ENCODE data around the gene DPP7. TPM values are rescaled to one million over a fixed set of nuclear protein-coding genes. Genes with fewer than 3 reads are reported as not detected.

DPP7 gene
- total and polyA plus RNA-seq, 4 donors = 97.4 to 598 (median 126) TPM

- ATAC-seq (ENCODE audit: low FRiP score) (no peak), DNase-seq (no peak)
- Histone ChIP-seq H3K27ac (ENCODE audit: low read depth in 1 of 2, low read length in 2 of 2) (no peak overlapping the region), H3K4me1 (ENCODE audit: control insufficient read depth in 1 of 2, insufficient read depth in 2 of 2, low read length in 2 of 2) (no peaks in the 10 kb centered on the region), H3K27me3 (ENCODE audit: control insufficient read depth in 1 of 2, insufficient read depth in 2 of 2, low read length in 1 of 2) (no peaks in the 10 kb centered on the region), H3K9me3 (ENCODE audit: control insufficient read depth, low read length) (no peaks in the 10 kb centered on the region), H3K4me3 (ENCODE audit: low read length in 2 of 2) (no peak overlapping the region), H3K36me3 (ENCODE audit: control insufficient read depth in 1 of 2, insufficient read depth in 2 of 2, low read length in 1 of 2) (no peaks in the 10 kb centered on the region)
- 38 to 40% methylated on average over 14 of the region's 14 CpGs for WGBS, 2 donors
- intact Hi-C loops (cut with DNase I) = no loop called here
Observed at GRCh38 chr9:137159105-137160053, 44.8 kb upstream of the DPP7 start.

- Histone ChIP-seq H3K4me1 (ENCODE audit: control insufficient read depth in 1 of 2, insufficient read depth in 2 of 2, low read length in 2 of 2) (no peaks in the 10 kb centered on the region), H3K9me3 (ENCODE audit: control insufficient read depth, low read length) (no peaks in the 10 kb centered on the region), H3K27ac (ENCODE audit: low read depth in 1 of 2, low read length in 2 of 2) (no peak overlapping the region), H3K4me3 (ENCODE audit: low read length in 2 of 2) (no peak overlapping the region), H3K27me3 (ENCODE audit: control insufficient read depth in 1 of 2, insufficient read depth in 2 of 2, low read length in 1 of 2) (no peaks in the 10 kb centered on the region), H3K36me3 (ENCODE audit: control insufficient read depth in 1 of 2, insufficient read depth in 2 of 2, low read length in 1 of 2) (no peaks in the 10 kb centered on the region)
- DNase-seq = no peak
- no peak for ATAC-seq (ENCODE audit: low FRiP score)
- intact Hi-C loops (cut with DNase I) = no loop called here
- WGBS, 2 donors = 49 to 61% methylated on average over 4 of the region's 4 CpGs
Observed at GRCh38 chr9:137158625-137159024, 44.1 kb upstream of the DPP7 start.

GRCh38 chr9:137157618-137158415, 43.3 kb upstream of the DPP7 start:
- intact Hi-C loops (cut with DNase I) = no loop called here
- ATAC-seq (ENCODE audit: low FRiP score) (no peak), DNase-seq (no peak)
- H3K36me3 ChIP-seq (ENCODE audit: control insufficient read depth in 1 of 2, insufficient read depth in 2 of 2, low read length in 1 of 2) = no peaks in the 10 kb centered on the region
- 61 to 65% methylated on average over 19 of the region's 19 CpGs for WGBS, 2 donors
- H3K4me1 ChIP-seq (ENCODE audit: control insufficient read depth in 1 of 2, insufficient read depth in 2 of 2, low read length in 2 of 2) = no peaks in the 10 kb centered on the region
- no peak overlapping the region for H3K4me3 ChIP-seq (ENCODE audit: low read length in 2 of 2)
- no peaks in the 10 kb centered on the region for H3K9me3 ChIP-seq (ENCODE audit: control insufficient read depth, low read length)
- H3K27ac ChIP-seq (ENCODE audit: low read depth in 1 of 2, low read length in 2 of 2) = no peak overlapping the region
- H3K27me3 ChIP-seq (ENCODE audit: control insufficient read depth in 1 of 2, insufficient read depth in 2 of 2, low read length in 1 of 2) = no peaks in the 10 kb centered on the region

GRCh38 chr9:137156567-137157375, 42.2 kb upstream of the DPP7 start:
- H3K9me3 ChIP-seq (ENCODE audit: control insufficient read depth, low read length) = no peaks in the 10 kb centered on the region
- ATAC-seq (ENCODE audit: low FRiP score) = peak; percentile 59
- 3% methylated on average over 59 to 65 of the region's 65 CpGs for WGBS, 2 donors
- no peak overlapping the region for H3K27ac ChIP-seq (ENCODE audit: low read depth in 1 of 2, low read length in 2 of 2)
- intact Hi-C loops (cut with DNase I) = no loop called here
- H3K4me3 ChIP-seq (ENCODE audit: low read length in 2 of 2) = no peak overlapping the region
- no peaks in the 10 kb centered on the region for H3K27me3 ChIP-seq (ENCODE audit: control insufficient read depth in 1 of 2, insufficient read depth in 2 of 2, low read length in 1 of 2)
- H3K4me1 ChIP-seq (ENCODE audit: control insufficient read depth in 1 of 2, insufficient read depth in 2 of 2, low read length in 2 of 2) = no peaks in the 10 kb centered on the region
- no peaks in the 10 kb centered on the region for H3K36me3 ChIP-seq (ENCODE audit: control insufficient read depth in 1 of 2, insufficient read depth in 2 of 2, low read length in 1 of 2)
- no peak for DNase-seq

GRCh38 chr9:137152844-137153405, 38.4 kb upstream of the DPP7 start:
- H3K4me3 ChIP-seq (ENCODE audit: low read length in 2 of 2) = no peak overlapping the region
- 91 to 93% methylated on average over 7 of the region's 7 CpGs for WGBS, 2 donors
- no peaks in the 10 kb centered on the region for H3K9me3 ChIP-seq (ENCODE audit: control insufficient read depth, low read length)
- H3K36me3 ChIP-seq (ENCODE audit: control insufficient read depth in 1 of 2, insufficient read depth in 2 of 2, low read length in 1 of 2) = no peaks in the 10 kb centered on the region
- no peak overlapping the region for H3K27ac ChIP-seq (ENCODE audit: low read depth in 1 of 2, low read length in 2 of 2)
- ATAC-seq (ENCODE audit: low FRiP score) (no peak), DNase-seq (no peak)
- no peaks in the 10 kb centered on the region for H3K4me1 ChIP-seq (ENCODE audit: control insufficient read depth in 1 of 2, insufficient read depth in 2 of 2, low read length in 2 of 2)
- intact Hi-C loops (cut with DNase I) = no loop called here
- H3K27me3 ChIP-seq (ENCODE audit: control insufficient read depth in 1 of 2, insufficient read depth in 2 of 2, low read length in 1 of 2) = no peaks in the 10 kb centered on the region

GRCh38 chr9:137150617-137151457, 36.3 kb upstream of the DPP7 start:
- Histone ChIP-seq H3K9me3 (ENCODE audit: control insufficient read depth, low read length) (peaks cover 1% of the 10 kb centered on the region), H3K27me3 (ENCODE audit: control insufficient read depth in 1 of 2, insufficient read depth in 2 of 2, low read length in 1 of 2) (no peaks in the 10 kb centered on the region), H3K36me3 (ENCODE audit: control insufficient read depth in 1 of 2, insufficient read depth in 2 of 2, low read length in 1 of 2) (no peaks in the 10 kb centered on the region), H3K27ac (ENCODE audit: low read depth in 1 of 2, low read length in 2 of 2) (no peak overlapping the region), H3K4me1 (ENCODE audit: control insufficient read depth in 1 of 2, insufficient read depth in 2 of 2, low read length in 2 of 2) (no peaks in the 10 kb centered on the region), H3K4me3 (ENCODE audit: low read length in 2 of 2) (no peak overlapping the region)
- 25 to 37% methylated on average over 34 of the region's 34 CpGs for WGBS, 2 donors
- ATAC-seq (ENCODE audit: low FRiP score) (no peak), DNase-seq (no peak)
- intact Hi-C loops (cut with DNase I) = no loop called here

GRCh38 chr9:137149942-137150616, 35.5 kb upstream of the DPP7 start:
- intact Hi-C loops (cut with DNase I) = no loop called here
- no peak overlapping the region for H3K27ac ChIP-seq (ENCODE audit: low read depth in 1 of 2, low read length in 2 of 2)
- H3K4me3 ChIP-seq (ENCODE audit: low read length in 2 of 2) = no peak overlapping the region
- peaks cover 1% of the 10 kb centered on the region for H3K9me3 ChIP-seq (ENCODE audit: control insufficient read depth, low read length)
- H3K27me3 ChIP-seq (ENCODE audit: control insufficient read depth in 1 of 2, insufficient read depth in 2 of 2, low read length in 1 of 2) = no peaks in the 10 kb centered on the region
- H3K4me1 ChIP-seq (ENCODE audit: control insufficient read depth in 1 of 2, insufficient read depth in 2 of 2, low read length in 2 of 2) = no peaks in the 10 kb centered on the region
- no peak for DNase-seq
- WGBS, 2 donors = 43 to 58% methylated on average over 20 of the region's 20 CpGs
- H3K36me3 ChIP-seq (ENCODE audit: control insufficient read depth in 1 of 2, insufficient read depth in 2 of 2, low read length in 1 of 2) = no peaks in the 10 kb centered on the region
- ATAC-seq (ENCODE audit: low FRiP score) = no peak

All from aorta (tissue), 5 donors.